Sigmoid colon (tissue), 4 donors: ENCODE results near the gene GFOD2.

Experiments
- CTCF ChIP-seq, 4 experiments: fragments of 450-650 bp in 3 of 4; fragments of 200-600 bp in 1 of 4; IDR thresholded peaks; one replicate each; pipeline ENCODE4 v1.5.1; 2016 to 2019; ENCODE audit warnings: antibody characterized with exemption in 4 of 4, mild to moderate bottlenecking in 3 of 4, moderate library complexity in 2 of 4
- EP300 ChIP-seq, 4 donors: sonication (generic); formaldehyde crosslinking; IDR thresholded peaks; one replicate each; pipeline ENCODE4 v1.6.1; 2017; ENCODE audit warnings: antibody characterized with exemption in 4 of 4
- POLR2A ChIP-seq, 2 donors: fragments of 450-650 bp; IDR thresholded peaks; one replicate each; pipeline ENCODE4 v1.6.1; 2016; ENCODE audit warnings: antibody characterized with exemption in 2 of 2, mild to moderate bottlenecking in 2 of 2, moderate library complexity in 2 of 2
- POLR2AphosphoS5 ChIP-seq, 4 donors: sonication (generic); formaldehyde crosslinking; IDR thresholded peaks; one replicate each; pipeline ENCODE4 v1.6.1; 2017; ENCODE audit warnings: antibody characterized with exemption in 4 of 4

DNA sequence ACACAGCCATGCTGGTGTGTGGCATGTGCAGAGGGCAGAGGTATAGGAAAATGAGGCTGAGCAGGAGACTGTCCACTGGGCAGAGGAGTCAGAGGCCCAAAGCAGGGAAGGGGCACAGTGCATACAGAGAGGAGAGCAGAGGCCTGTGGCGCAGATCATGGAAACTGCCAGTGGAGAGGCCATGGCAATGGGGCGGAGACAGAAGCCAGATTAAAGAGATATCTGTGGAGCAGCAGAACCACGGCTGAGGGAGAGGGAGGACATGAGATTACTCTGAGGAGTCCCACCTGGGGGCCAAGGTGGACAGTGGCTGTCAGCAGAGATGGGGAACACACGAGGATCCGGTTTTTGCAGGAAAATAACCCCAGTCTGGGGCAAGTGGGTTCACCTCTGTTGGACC lies 44.0 kb upstream of the GFOD2 start:
- TF ChIP-seq CTCF (IDR thresholded peaks at IDR 0.05) (no peak), POLR2AphosphoS5 (IDR thresholded peaks at IDR 0.05) (no peak), EP300 (IDR thresholded peaks at IDR 0.05) (no peak), POLR2A (IDR thresholded peaks at IDR 0.05) (no peak)
